VCaP (cell line): Measurements from ENCODE around the gene ZNF425.
A peak's percentile ranks its signal among the peaks of the same experiment; 100 is the strongest.

ENCODE experiments used
- H3K27ac ChIP-seq: fragments of 450-650 bp; 2 replicates; pipeline ENCODE4 v1.5.1; 2017
- TF ChIP-seq, protein P1 (sequence below): fragments of 450-650 bp; conservative IDR thresholded peaks from 2 replicates; pipeline ENCODE4 v1.5.1; 2017; ENCODE audit warnings: mild to moderate bottlenecking, moderate library complexity

Gene ZNF425

DNA sequence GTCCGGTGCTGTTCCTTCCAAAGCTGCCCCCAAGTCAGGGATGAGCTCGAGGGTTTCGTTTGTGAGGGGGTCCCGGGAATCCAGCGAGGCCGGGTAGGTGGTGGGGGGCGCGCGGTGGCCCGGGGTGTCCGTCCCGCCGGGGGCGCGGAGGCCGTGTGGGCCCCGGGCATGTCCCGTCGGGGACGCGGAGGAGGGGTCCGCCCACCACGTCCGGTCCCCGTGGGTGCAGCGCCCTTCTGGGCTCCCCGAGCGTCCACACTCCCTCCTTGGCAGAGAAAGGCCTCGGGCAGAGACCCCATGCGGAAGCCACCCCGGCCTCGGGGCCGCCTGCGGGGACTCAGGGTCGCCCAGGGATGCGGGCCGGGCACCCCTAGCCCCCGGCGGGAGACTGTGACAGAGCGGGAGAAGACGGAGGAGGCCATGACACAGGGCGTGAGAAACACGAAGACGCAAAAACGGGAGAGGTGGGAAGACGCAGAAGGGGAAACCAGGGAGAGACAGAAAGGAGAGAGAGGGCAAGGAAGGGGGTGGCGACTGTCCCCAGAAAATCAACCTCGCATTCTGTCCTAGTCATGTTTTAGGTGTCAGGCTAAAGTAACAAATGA is 640 bp upstream of the ZNF425 start:
- TF ChIP-seq, protein P1, sequence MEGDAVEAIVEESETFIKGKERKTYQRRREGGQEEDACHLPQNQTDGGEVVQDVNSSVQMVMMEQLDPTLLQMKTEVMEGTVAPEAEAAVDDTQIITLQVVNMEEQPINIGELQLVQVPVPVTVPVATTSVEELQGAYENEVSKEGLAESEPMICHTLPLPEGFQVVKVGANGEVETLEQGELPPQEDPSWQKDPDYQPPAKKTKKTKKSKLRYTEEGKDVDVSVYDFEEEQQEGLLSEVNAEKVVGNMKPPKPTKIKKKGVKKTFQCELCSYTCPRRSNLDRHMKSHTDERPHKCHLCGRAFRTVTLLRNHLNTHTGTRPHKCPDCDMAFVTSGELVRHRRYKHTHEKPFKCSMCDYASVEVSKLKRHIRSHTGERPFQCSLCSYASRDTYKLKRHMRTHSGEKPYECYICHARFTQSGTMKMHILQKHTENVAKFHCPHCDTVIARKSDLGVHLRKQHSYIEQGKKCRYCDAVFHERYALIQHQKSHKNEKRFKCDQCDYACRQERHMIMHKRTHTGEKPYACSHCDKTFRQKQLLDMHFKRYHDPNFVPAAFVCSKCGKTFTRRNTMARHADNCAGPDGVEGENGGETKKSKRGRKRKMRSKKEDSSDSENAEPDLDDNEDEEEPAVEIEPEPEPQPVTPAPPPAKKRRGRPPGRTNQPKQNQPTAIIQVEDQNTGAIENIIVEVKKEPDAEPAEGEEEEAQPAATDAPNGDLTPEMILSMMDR: no peak

DNA sequence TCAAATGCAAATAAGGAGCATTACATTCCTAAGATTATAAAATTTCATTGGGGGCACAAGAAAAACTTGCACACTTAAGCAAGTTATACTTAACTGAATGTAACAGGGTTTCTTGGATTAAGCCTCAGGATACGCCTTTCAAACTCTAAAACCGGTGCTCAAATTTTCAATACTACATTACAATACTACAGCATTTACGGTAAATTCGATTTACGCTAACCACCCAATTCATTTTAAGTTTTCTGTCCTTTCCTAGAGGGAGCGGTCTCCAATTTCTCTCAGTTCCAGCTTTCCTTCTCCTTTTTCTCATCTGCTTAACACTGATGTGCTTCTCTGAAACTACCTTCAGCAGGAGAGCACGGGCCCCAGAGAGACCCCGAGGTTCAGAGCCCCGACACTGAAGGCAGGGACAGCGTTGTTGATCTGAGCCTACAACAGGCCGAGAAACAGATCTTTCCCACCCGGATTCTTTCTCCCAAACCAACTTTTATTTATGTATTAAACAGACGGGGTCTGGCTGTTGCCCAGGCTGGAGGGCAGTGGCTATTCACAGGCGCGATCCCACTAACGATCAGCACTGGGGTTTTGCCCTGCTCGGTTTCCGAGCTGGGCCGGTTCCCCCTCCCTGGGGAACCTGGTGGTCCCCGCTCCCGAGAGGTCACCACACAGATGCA is 798 bp downstream of the ZNF425 start:
- TF ChIP-seq, protein P1: no peak
- H3K27ac ChIP-seq: peak overlapping the region; percentile 96

More for the DNA sequence above, 640 bp upstream of the ZNF425 start:
- H3K27ac ChIP-seq: peak overlapping the region; percentile 96

DNA sequence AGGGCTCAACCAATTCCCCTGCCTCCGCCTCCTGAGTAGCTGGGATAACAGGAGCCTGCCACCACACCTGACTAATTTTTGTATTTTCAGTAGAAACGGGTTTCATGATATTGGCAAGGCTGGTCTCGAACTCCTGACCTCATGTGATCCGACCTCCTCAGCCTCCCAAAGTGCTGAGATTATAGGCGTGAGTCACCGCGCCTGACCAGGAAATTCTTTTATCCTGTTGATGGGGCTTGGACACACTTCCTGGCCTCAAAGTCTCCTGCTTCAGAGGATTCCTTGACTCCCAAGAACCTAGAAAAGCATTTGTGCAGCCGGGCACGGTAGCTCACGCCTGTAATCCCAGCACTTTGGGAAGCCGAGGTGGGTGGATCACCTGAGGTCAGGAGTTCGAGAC is 16.2 kb downstream of the ZNF425 start:
- no peak overlapping the region for H3K27ac ChIP-seq
- TF ChIP-seq, protein P1: no peak

GRCh38 chr7:149104749-149105148 is 21.4 kb downstream of the ZNF425 start:
- TF ChIP-seq, protein P1: no peak
- H3K27ac ChIP-seq: no peak overlapping the region

DNA sequence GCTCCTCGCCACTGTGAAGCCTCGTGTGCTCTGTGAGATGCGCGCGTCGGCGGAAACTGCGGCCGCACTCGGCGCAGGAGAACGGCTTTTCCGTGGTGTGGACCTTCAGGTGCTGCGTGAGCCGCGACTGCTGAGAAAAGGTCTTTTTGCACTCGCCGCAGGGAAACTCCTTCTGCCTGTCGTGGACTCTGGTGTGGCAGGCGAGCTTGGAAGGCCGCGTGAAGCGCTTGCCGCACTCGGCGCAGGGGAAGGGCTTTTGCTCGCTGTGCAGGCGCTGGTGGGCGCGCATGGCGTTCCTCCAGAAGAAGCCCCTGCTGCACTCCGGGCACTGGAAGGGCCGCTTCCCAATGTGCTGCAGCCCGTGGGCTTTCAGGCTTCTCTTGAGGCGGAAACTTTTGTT is 21.9 kb downstream of the ZNF425 start:
- TF ChIP-seq, protein P1: no peak

DNA sequence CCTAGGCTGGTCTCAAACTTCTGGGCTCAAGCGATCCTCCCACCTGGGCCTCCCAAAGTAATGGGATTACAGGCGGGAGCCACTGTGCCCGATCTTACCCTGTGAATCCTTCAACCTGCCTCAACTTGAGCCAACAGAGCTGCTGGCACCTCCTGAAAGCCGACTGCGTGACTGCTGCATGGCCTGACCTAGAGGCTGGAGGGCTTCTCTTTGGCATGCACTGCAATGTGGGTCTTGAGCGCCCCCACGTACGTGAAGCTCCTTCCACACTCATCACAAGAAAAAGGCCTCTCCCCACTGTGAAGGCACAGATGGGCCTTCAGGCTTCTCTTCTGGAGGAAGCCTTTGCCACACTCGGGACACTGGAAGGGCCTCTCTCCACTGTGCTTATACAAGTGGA is 22.7 kb downstream of the ZNF425 start:
- H3K27ac ChIP-seq: no peak overlapping the region

More for the DNA sequence above, 21.9 kb downstream of the ZNF425 start:
- no peak overlapping the region for H3K27ac ChIP-seq

GRCh38 chr7:149102666-149103065 is 23.5 kb downstream of the ZNF425 start:
- no peak overlapping the region for H3K27ac ChIP-seq
- TF ChIP-seq, protein P1: no peak

More for the DNA sequence above, 22.7 kb downstream of the ZNF425 start:
- TF ChIP-seq, protein P1: no peak
